ENCODE data around the gene CXorf65.
A peak's percentile ranks its signal among the peaks of the same experiment; 100 is the strongest.

The CXorf65 gene

DNA sequence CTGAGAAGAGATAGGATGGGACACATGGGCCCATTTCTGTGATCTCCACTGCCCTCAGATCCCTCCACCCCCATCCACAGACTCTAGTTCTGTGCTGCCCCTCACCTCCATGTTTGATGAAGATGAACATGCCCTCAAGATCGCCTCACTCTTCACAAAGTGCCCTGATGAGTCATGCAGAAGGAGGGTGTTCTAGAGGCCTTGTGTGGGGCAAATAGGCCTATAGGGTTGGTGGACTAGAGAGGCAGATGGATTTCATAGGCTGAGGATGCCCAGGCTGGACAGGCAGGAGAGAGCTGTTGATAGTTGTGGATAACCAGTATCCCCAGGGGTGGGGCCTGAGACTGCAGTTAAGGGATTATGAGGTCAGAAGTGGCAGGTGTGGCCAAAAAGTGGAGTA is at the start of gene CXorf65:
Gene CXorf65, minus strand, starts transcription at position 314 of the 400 bp plus-strand sequence. Its CDS starts 184 bp downstream, at position 130.
- no peak for DNase-seq (ENCODE audit: low spot score)

GRCh38 chrX:71154641-71155040 is 48.1 kb upstream of the CXorf65 start:
- DNase-seq (ENCODE audit: low spot score): no peak

GRCh38 chrX:71154196-71154595 is 47.7 kb upstream of the CXorf65 start:
- no peak for DNase-seq (ENCODE audit: low spot score)

- DNase-seq (ENCODE audit: low spot score): no peak
Measured at GRCh38 chrX:71151366-71151765, 44.8 kb upstream of the CXorf65 start.

- no peak for DNase-seq (ENCODE audit: low spot score)
Measured at GRCh38 chrX:71148278-71148663, 41.7 kb upstream of the CXorf65 start.

DNA sequence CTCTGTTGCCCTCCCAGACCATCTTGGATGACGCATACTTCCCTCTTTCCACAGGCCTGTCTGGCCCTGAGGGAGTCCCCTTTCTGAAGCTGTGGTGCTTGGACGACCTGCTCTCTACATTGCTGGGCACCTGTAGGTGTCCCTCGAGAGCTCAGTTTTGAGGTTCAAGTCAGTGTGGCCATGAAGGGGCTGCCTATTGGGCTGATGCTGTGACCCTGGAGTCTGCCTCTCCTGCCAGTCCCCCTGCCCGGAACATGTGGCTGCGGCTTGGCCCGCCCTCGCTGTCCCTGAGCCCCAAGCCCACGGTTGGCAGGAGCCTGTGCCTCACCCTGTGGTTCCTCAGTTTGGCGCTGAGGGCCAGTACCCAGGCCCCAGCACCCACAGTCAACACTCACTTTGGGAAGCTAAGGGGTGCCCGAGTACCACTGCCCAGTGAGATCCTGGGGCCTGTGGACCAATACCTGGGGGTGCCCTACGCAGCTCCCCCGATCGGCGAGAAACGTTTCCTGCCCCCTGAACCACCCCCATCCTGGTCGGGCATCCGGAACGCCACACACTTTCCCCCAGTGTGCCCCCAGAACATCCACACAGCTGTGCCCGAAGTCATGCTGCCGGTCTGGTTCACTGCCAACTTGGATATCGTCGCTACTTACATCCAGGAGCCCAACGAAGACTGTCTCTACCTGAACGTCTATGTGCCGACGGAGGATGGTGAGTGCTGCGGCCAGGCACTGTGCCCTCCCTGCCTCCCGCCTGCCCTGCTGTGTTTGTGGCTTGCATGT is 41.1 kb upstream of the CXorf65 start:
- no peak for DNase-seq (ENCODE audit: low spot score)

DNA sequence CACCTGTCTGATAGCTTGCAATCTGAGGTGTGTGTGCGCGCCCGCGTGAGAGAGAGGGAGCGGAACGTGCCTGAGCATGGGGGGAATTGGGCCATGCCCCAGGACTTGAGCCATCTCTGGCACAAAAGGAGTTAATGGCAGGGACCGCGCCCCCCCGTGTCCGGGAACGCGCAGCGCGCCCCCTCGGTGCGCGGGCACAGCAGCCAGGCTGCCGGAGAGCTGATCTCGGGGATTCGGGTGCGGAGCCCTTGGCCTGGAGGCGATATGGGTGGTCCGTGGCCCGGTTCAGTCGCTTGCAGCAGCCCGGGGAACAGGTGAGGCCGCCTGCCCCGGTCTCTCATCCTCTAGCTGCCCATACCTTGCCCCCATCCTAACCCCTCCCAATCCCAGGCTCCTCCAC is 38.1 kb upstream of the CXorf65 start, which contains the start of gene NLGN3:
Gene NLGN3, plus strand, starts transcription at position 191 of the 400 bp plus-strand sequence. CDS start 2,909 bp downstream, outside the sequence.
- DNase-seq (ENCODE audit: low spot score): peak; percentile 67

- no peak for DNase-seq (ENCODE audit: low spot score)
Measured at GRCh38 chrX:71143508-71143907, 37.0 kb upstream of the CXorf65 start.

DNA sequence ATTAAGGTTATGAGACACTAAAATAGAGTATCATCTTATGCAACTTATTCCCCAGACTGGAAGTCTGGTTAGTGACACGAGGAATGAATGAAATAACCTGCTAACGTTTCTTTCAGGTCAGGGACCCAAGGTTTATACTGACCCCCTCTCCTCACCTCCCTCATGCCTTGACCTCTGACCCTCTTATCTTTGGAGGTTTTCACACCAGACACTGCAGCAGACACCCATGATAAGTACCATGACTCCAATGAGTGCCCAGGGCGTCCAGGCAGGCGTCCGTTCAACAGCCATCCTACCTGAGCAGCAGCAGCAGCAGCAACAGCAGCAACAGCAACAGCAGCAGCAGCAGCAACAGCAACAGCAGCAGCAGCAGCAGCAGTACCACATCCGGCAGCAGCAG is 33.9 kb upstream of the CXorf65 start:
- DNase-seq (ENCODE audit: low spot score): no peak

DNA sequence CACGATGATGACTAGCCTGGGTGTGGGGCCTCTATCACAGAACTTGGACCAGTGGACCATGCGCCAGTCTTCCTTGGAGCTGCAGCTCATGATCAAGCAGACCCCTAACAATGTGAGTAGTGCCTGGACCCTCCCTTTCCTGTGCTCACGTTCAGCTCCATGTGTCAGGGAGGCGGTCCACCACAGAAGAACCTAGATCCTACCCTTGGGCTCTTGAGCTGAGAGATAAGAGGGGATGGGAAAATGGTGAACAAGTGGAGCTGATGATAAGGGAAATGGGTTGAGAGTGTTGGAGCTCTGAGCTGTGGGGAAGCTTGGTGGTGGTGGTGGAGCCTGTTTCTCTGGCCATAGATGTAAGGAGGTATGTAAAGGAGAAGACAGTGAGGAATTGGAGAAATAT is 25.0 kb upstream of the CXorf65 start:
- DNase-seq (ENCODE audit: low spot score): no peak

DNA sequence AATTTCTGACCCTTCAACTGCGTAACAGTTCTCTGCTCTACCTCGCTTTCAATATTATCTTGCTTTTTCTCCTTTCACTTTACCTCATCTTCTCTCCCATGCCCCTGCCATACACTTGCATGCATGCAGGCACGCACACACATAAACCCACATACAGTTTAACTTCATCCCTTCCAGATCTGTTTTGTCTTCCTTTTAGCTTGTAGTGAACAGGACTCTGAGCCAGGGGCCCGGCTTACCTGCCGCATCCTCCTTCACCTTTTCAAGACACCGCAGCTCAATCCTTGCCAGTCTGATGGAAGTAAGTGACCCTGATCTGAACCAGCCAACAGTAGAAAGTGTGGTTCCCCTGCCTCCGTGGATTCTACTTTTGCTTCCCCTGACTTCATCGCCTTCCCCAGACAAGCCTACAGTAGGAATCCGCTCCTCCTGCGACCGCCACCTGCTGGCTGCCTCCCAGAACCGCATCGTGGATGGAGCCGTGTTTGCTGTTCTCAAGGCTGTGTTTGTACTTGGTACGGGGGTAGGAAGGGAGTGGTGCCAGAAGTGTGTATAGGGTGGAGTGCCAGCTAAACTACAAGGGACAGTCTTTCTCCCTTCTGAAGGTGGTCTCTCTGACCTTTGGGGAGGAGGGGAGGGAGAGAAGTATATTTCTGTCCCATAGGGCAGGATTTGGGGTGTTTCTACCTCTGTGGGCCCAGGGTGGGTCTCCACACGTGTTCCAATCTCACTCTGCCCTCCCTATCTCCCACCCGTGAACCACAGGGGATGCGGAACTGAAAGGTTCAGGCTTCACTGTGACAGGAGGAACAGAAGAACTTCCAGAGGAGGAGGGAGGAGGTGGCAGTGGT is 22.6 kb upstream of the CXorf65 start:
- peak; percentile 64 for DNase-seq (ENCODE audit: low spot score)

DNA sequence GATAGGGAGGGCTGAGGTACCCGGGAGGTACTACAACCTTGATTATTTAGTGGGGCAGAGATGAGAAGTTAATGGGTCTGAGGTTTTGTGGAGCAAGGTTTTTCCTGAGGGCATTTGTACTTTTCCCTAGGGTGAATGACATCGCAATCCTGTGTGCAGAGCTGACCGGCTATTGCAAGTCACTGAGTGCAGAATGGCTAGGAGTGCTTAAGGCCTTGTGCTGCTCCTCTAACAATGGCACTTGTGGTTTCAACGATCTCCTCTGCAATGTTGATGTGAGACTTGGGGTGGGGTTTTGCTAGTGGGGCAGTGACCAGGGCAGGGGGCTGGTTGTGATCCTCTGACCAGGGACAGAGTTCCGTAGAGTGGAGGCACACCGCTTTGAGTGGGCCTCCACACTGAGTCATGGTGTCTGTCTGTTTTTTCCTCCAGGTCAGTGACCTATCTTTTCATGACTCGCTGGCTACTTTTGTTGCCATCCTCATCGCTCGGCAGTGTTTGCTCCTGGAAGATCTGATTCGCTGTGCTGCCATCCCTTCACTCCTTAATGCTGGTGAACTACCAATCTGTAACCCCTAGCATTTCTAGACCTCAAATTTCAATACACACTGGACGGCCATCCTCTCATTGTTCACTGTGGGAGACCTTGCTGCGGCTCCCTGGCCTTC is 21.8 kb upstream of the CXorf65 start:
- DNase-seq (ENCODE audit: low spot score): no peak

- DNase-seq (ENCODE audit: low spot score): no peak
Measured at GRCh38 chrX:71118985-71119535, 12.5 kb upstream of the CXorf65 start.

GRCh38 chrX:71118032-71118984 is 11.8 kb upstream of the CXorf65 start, which contains the start of gene MED12:
Gene MED12 (plus strand): TSS chrX:71118596. CDS start chrX:71118755, 159 bp downstream.
- DNase-seq (ENCODE audit: low spot score): peak; percentile 87

GRCh38 chrX:71117358-71117757 is 10.8 kb upstream of the CXorf65 start:
- DNase-seq (ENCODE audit: low spot score): no peak

DNA sequence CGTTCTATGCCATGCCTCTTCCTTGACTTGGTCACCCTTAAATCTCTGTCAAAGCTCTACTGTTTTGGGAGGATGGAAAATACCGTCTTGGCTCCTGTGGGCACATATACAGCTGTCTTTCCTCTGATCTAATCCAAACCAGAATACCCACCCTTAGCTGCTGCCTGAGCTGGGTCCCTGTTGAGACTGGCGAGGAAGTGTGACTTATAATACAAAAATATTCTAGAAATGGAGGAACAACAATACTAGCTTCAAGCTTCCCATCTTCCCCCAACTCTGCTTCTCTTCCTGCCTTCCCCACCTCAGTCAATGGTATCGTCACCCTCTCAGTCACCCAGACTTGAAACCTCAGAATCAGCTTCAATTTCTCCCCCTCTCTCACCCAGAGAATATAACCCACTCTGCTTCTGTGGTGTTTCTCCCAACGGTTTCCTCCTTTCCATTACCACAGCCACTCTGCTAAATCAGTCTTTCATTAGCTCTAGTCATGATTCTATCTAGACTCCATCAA is 5.4 kb upstream of the CXorf65 start:
- DNase-seq (ENCODE audit: low spot score): no peak

DNA sequence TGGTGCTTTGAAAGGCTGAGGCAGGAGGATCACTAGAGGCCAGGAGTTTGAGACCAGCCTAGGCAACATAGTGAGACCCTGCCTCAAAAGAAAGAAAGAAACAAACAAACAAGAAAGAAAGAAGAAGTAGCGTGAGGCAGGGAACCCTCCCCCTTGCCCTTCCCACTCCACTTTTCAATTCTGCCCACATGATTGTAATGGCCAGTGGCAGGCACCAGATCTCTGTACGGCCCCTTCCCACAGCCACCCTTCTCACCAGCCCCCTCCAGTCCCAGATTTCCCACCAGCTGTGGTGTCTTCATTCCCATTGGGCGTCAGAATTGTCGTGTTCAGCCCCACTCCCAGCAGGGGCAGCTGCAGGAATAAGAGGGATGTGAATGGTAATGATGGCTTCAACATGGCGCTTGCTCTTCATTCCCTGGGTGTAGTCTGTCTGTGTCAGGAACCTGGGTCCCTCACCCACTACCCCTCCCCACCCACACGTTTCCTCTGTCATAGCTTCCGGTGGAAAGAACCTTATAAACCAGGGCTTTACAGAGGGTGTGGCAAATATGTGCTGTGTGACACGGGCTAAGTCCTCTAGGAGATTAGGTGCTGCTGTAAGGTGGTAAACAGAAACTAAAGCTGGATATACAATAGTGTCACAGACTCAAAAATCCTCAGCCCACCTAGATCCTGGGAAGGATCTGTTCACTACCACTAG is 4.8 kb upstream of the CXorf65 start, which contains the start of gene IL2RG:
Gene IL2RG, minus strand, starts transcription at position 437 of the 703 bp plus-strand sequence. Its CDS starts 38 bp downstream, at position 399.
- no peak for DNase-seq (ENCODE audit: low spot score)

- no peak for DNase-seq (ENCODE audit: low spot score)
Measured at GRCh38 chrX:71109051-71109450, 2.5 kb upstream of the CXorf65 start.

DNA sequence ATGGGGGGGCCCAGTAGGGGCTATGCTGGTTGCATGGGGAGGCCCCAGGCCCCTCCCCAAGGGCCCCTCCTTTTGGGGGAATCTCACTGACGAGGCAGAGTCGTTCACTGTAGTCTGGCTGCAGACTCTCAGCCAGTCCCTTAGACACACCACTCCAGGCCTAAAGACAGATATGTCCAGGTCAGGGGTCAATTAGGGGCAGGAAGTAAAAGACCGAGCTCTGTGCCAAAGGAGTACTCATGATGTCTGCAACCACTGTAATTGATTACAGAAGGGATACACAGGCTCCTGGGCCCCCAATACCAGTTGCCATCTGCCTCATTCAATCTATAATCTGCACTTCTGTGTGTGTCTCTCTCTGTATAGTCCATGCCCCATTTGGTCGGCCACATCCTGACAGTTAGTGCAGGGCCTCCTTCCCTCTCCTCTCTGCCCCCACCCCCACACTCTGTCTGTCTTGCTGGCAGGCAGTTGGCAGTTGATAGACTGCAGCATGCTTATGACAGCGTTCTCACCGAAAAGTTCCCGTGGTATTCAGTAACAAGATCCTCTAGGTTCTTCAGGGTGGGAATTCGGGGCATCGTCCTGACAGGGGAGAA is 1.3 kb upstream of the CXorf65 start:
- DNase-seq (ENCODE audit: low spot score): no peak

Measured in iPS-NIHi11 (cell line).